DOHH2 (cell line): ENCODE results near the gene SPAAR.

ENCODE experiments used
- H3F3A ChIP-seq: fragments of 200-600 bp; sonication (generic), shearing (Covaris generic); 2 replicates; pipeline ENCODE4 v1.6.0; 2016; ENCODE audit warnings: antibody characterized with exemption, mild to moderate bottlenecking; ENCODE audit not compliant: control insufficient read depth, insufficient read depth
- H3K27ac ChIP-seq: fragments of 200-600 bp; sonication (generic); 2 replicates; pipeline ENCODE4 v1.5.1; 2014; ENCODE audit warnings: low read depth, mild to moderate bottlenecking, low read length, moderate library complexity
- H3K27me3 ChIP-seq: fragments of 200-600 bp; sonication (generic); 2 replicates; pipeline ENCODE4 v1.6.1; 2014; ENCODE audit warnings: mild to moderate bottlenecking, low read length, mixed read lengths; ENCODE audit not compliant: control insufficient read depth
- H3K36me3 ChIP-seq: fragments of 200-600 bp; sonication (generic); 2 replicates; pipeline ENCODE4 v1.6.1; 2014; ENCODE audit warnings: mild to moderate bottlenecking, low read length, moderate library complexity, mixed read lengths; ENCODE audit not compliant: control insufficient read depth
- H3K4me1 ChIP-seq: fragments of 200-600 bp; sonication (generic); 2 replicates; pipeline ENCODE4 v1.6.1; 2014; ENCODE audit warnings: mild to moderate bottlenecking, low read length, mixed read lengths; ENCODE audit not compliant: control insufficient read depth
- H3K4me2 ChIP-seq: fragments of 200-600 bp; sonication (generic); 2 replicates; pipeline ENCODE4 v1.6.0; 2014; ENCODE audit warnings: mild to moderate bottlenecking, low read length, moderate library complexity
- H3K4me3 ChIP-seq: fragments of 200-600 bp; sonication (generic); 2 replicates; pipeline ENCODE4 v1.5.1; 2014; ENCODE audit warnings: mild to moderate bottlenecking, low read length, mixed read lengths
- H3K79me2 ChIP-seq: fragments of 200-600 bp; sonication (generic); 2 replicates; pipeline ENCODE4 v1.6.1; 2014; ENCODE audit warnings: mild to moderate bottlenecking, low read length, mixed read lengths; ENCODE audit not compliant: control insufficient read depth
- H3K9me2 ChIP-seq: fragments of 200-600 bp; sonication (generic); replicated peaks from 2 replicates; pipeline ENCODE4 v1.6.1; 2014; ENCODE audit warnings: mild to moderate bottlenecking, low read length, mixed read lengths; ENCODE audit not compliant: control insufficient read depth
- H3K9me3 ChIP-seq: fragments of 200-600 bp; sonication (generic); 2 replicates; pipeline ENCODE4 v1.6.1; 2014; ENCODE audit warnings: antibody characterized with exemption, low read length, mixed read lengths; ENCODE audit not compliant: control insufficient read depth, insufficient read depth
- H4K20me1 ChIP-seq: fragments of 200-600 bp; sonication (generic); 2 replicates; pipeline ENCODE4 v1.6.0; 2014; ENCODE audit warnings: low read depth, mild to moderate bottlenecking, antibody characterized with exemption, low read length, moderate library complexity; ENCODE audit not compliant: control insufficient read depth, insufficient read depth
- CTCF ChIP-seq: fragments of 200-600 bp; sonication (generic); IDR thresholded peaks from one replicate; pipeline ENCODE4 v1.5.1; 2014; ENCODE audit warnings: antibody characterized with exemption, mild to moderate bottlenecking, low read depth, low read length; ENCODE audit not compliant: poor library complexity, severe bottlenecking
- EZH2phosphoT487 ChIP-seq: fragments of 200-600 bp; sonication (generic); IDR thresholded peaks from 2 replicates; pipeline ENCODE4 v1.6.1; 2017; ENCODE audit warnings: borderline replicate concordance, mild to moderate bottlenecking, antibody characterized with exemption, low read length, moderate library complexity, mixed read lengths

The SPAAR gene

DNA sequence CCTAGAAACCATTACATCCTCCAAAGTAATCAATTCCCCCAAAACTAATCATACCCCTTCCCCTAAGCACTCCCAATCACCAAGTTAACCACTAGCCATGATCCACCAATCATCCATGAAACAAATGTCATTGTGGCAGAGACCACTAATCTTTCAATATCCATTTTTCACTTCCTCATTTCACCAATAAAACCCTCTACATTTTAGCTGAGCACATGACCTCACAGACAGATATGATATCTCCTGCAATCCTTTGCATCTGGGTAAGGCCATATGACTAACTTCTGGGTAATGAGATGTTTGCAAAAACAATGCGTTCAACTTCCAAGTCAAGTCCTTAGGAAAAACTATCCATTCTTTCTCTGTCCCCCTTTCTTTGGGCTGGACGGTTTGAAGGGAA lies 27.9 kb downstream of the SPAAR start:
- Histone ChIP-seq H3K4me1 (peaks cover 46% of the 10 kb centered on the region), H3F3A (peaks cover 13% of the 10 kb centered on the region), H4K20me1 (no peaks in the 10 kb centered on the region), H3K36me3 (no peaks in the 10 kb centered on the region), H3K9me2 (no peaks in the 10 kb centered on the region), H3K27ac (peak overlapping the region; percentile 53), H3K4me3 (peak overlapping the region; percentile 25), H3K27me3 (no peaks in the 10 kb centered on the region), H3K9me3 (no peaks in the 10 kb centered on the region), H3K79me2 (no peaks in the 10 kb centered on the region), H3K4me2 (peak overlapping the region; percentile 59)
- TF ChIP-seq CTCF (no peak), EZH2phosphoT487 (no peak)

DNA sequence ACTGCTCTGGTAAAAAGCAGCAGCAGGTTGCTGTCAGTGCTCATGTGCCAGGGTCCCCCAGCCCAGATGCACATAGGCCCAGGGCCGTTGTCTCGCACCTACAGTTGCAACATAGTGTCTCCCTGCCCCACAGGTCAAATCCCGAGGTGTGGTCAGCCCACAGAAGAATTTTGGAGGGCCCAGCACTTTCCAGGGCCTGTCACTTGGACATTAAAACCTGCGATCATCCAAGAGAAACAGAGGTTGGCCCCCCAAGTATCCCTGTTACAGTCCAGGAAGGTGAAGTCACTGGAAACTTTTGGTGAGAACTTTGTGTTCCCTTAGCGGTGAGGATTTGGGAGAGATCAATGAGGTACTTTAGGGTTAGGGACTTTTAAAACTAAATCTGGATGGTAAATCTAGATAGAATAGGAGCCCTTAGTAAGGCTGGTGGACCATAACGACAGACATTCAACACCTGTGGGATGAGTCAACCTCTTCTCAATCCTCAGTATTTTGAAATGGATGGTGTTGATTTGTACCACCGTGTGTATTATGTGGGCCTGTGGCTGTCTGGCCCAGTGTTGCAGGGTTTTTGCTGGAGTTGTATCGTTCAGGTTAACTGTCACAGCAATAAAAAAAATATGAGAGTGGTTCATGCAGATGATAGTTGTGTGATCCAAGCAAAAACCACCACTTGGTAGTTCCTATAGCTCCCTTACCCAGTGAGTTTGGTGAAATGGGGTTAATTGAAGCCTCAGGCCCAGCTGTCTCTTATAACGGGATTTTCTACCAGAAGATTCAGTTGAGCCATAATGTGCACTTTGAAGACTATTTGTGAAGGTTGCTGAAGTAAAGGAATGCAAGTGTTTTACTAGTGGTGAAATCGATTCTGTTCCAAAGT lies 29.4 kb downstream of the SPAAR start:
- Histone ChIP-seq H3K4me3 (peak overlapping the region; percentile 47), H3K4me2 (peak overlapping the region; percentile 59), H3K4me1 (peaks cover 46% of the 10 kb centered on the region), H3K27ac (peak overlapping the region; percentile 53), H3F3A (peaks cover 13% of the 10 kb centered on the region), H4K20me1 (no peaks in the 10 kb centered on the region), H3K36me3 (no peaks in the 10 kb centered on the region), H3K27me3 (no peaks in the 10 kb centered on the region), H3K79me2 (no peaks in the 10 kb centered on the region), H3K9me3 (no peaks in the 10 kb centered on the region), H3K9me2 (no peaks in the 10 kb centered on the region)
- TF ChIP-seq EZH2phosphoT487 (no peak), CTCF (no peak)

DNA sequence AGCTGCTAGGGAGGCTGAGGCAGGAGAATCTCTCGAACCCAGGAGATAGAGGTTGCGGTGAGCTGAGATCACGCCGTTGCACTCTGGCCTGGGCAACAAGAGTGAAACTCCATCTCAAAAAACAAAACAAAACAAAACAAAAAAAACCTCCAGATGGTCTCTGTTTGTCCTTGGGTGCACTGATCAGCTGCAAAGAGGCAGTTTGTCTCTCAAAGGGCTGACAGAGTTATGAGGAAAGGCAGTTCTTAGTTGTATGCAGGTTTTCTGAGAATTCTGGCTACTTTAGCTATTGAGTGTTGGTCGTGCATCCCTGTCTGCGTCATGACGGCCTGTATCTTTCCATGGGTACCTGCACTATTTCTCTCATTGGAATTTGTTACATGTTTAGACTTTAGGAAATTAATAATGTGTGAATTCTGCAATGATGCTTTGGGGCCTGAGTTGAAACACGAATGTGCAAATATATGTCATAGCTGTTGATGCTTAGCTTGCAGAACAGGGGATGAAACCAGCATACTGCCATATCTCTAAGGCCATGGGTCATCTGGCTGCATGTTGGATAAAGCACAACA lies 30.5 kb downstream of the SPAAR start:
- no peaks in the 10 kb centered on the region for H3K79me2 ChIP-seq

More for the DNA sequence above, 30.5 kb downstream of the SPAAR start:
- no peaks in the 10 kb centered on the region for H4K20me1 ChIP-seq
- H3K27me3 ChIP-seq, result no peaks in the 10 kb centered on the region
- TF ChIP-seq EZH2phosphoT487 (no peak), CTCF (no peak)
- H3K4me3 ChIP-seq, result no peak overlapping the region
- H3K4me2 ChIP-seq, result no peak overlapping the region
- peaks cover 18% of the 10 kb centered on the region for H3F3A ChIP-seq
- no peaks in the 10 kb centered on the region for H3K36me3 ChIP-seq
- H3K9me3 ChIP-seq, result no peaks in the 10 kb centered on the region
- H3K4me1 ChIP-seq, result peaks cover 46% of the 10 kb centered on the region
- no peaks in the 10 kb centered on the region for H3K9me2 ChIP-seq
- no peak overlapping the region for H3K27ac ChIP-seq
